ENCODE measurements around the gene PLIN4. TPM values are rescaled to one million over a fixed set of nuclear protein-coding genes. Genes with fewer than 3 reads are reported as not detected.

The PLIN4 gene
- total RNA-seq, 2 experiments from 2014 or later, result 0.13 to 0.32 TPM

DNA sequence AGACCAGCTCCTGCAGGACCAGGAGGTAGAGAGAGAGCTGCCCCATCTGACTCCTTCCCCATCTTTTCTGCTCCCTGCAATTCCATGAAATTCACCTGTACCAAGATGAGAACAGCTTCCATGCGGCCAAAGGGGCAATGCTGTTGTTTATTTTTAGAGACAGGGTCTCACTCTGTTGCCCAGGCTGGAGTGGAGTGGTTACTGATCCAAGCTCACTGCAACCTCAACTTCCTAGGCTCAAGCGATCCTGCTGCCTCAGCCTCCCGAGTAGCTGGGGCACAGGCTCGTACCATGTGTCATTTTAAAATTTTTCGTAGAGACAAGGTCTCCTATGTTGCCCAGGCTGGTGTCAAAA lies 3.6 kb upstream of the PLIN4 start:
- ChIA-PET POLR2A (interaction anchor here (0.6 kb wide), 1 partner anchor 105 kb away, joined by 3 read pairs; no protein-coding TSS in a partner anchor), CTCF (ENCODE audit: unreplicated experiment) (interaction anchor here (0.6 kb wide), 1 partner anchor 102 kb away, joined by 4 read pairs; no protein-coding TSS in a partner anchor)
- Histone ChIP-seq H3K4me2 (ENCODE audit: low read length) (no peak overlapping the region), H4K20me1 (ENCODE audit: insufficient read depth, low read length) (no peaks in the 10 kb centered on the region), H3K27ac (ENCODE audit: low read depth, low read length, poor library complexity, severe bottlenecking) (no peak overlapping the region), H3K9me2 (ENCODE audit: insufficient read depth, low read length) (no peaks in the 10 kb centered on the region), H2AFZ (ENCODE audit: low read length) (no peak overlapping the region), H3K9me3 (ENCODE audit: low read length) (no peaks in the 10 kb centered on the region), H3K4me1 (ENCODE audit: insufficient read depth, low read length, poor library complexity, severe bottlenecking) (no peaks in the 10 kb centered on the region), H3K79me2 (ENCODE audit: insufficient read depth, low read depth, low read length) (no peaks in the 10 kb centered on the region), H3K36me3 (ENCODE audit: insufficient read depth, low read length) (no peaks in the 10 kb centered on the region), H3K4me3 (ENCODE audit: low read depth, low read length, poor library complexity, severe bottlenecking) (no peak overlapping the region)
- BruUV-seq (replicated peaks), result no TSS peak
- TF ChIP-seq EZH2phosphoT487 (IDR thresholded peaks at IDR 0.05; ENCODE audit: borderline replicate concordance, low read depth, low read length), result no peak
- TF ChIP-seq, protein P1, sequence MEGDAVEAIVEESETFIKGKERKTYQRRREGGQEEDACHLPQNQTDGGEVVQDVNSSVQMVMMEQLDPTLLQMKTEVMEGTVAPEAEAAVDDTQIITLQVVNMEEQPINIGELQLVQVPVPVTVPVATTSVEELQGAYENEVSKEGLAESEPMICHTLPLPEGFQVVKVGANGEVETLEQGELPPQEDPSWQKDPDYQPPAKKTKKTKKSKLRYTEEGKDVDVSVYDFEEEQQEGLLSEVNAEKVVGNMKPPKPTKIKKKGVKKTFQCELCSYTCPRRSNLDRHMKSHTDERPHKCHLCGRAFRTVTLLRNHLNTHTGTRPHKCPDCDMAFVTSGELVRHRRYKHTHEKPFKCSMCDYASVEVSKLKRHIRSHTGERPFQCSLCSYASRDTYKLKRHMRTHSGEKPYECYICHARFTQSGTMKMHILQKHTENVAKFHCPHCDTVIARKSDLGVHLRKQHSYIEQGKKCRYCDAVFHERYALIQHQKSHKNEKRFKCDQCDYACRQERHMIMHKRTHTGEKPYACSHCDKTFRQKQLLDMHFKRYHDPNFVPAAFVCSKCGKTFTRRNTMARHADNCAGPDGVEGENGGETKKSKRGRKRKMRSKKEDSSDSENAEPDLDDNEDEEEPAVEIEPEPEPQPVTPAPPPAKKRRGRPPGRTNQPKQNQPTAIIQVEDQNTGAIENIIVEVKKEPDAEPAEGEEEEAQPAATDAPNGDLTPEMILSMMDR (conservative IDR thresholded peaks at IDR 0.05; ENCODE audit: low read length), result no peak
- intact Hi-C loops (cut with micrococcal nuclease; ENCODE audit: unreplicated experiment), result no loop called here
- no peak for DNase-seq (ENCODE audit: low spot score)

DNA sequence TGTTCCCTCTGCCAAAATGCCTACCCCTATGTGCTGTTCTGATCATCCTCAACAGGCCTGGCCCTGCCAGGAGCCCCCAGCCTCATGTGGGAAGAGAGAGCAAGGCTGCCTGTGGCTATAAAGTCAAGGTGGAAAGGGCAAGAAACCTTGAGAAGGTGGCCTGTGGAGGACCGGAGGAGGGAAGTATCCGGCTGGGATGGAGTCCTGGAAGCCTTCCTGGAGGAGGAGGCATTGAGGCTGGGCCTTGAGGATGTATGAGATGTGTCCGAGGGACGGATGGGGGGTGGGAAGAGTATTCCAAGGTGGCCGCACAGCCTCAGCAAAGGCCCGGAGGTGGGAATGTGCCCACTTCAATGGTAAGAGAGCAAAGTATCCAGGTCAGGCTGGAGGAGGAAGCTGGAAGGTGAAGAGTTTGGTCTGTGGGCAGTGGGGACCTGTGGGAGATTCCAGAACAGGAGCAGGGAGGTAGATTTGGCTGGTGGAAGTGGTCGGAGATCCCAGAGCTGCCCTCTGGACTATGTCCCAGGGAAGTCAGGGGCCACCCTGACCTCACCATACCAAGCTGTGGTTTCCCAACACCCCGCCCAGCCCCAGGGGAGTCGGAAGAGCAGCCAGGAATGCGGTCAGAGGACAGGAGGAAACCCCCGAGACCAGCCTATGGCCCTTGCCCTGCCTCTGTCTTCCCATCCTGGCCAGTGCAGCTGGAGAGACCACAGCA lies 3.0 kb upstream of the PLIN4 start:
- no peaks in the 10 kb centered on the region for H3K79me2 ChIP-seq (ENCODE audit: insufficient read depth, low read depth, low read length)
- no peaks in the 10 kb centered on the region for H3K36me3 ChIP-seq (ENCODE audit: insufficient read depth, low read length)
- H2AFZ ChIP-seq (ENCODE audit: low read length), result no peak overlapping the region
- no peak overlapping the region for H3K4me2 ChIP-seq (ENCODE audit: low read length)
- no peak overlapping the region for H3K27ac ChIP-seq (ENCODE audit: low read depth, low read length, poor library complexity, severe bottlenecking)
- ChIA-PET CTCF (ENCODE audit: unreplicated experiment) (interaction anchor here (0.6 kb wide), 1 partner anchor 103 kb away, joined by 4 read pairs; no protein-coding TSS in a partner anchor), POLR2A (no interaction called here)
- no peaks in the 10 kb centered on the region for H3K4me1 ChIP-seq (ENCODE audit: insufficient read depth, low read length, poor library complexity, severe bottlenecking)
- DNase-seq (ENCODE audit: low spot score), result no peak
- no TSS peak for BruUV-seq (replicated peaks)
- intact Hi-C loops (cut with micrococcal nuclease; ENCODE audit: unreplicated experiment), result no loop called here
- no peak overlapping the region for H3K4me3 ChIP-seq (ENCODE audit: low read depth, low read length, poor library complexity, severe bottlenecking)
- H3K9me2 ChIP-seq (ENCODE audit: insufficient read depth, low read length), result no peaks in the 10 kb centered on the region
- H4K20me1 ChIP-seq (ENCODE audit: insufficient read depth, low read length), result no peaks in the 10 kb centered on the region
- no peaks in the 10 kb centered on the region for H3K9me3 ChIP-seq (ENCODE audit: low read length)
- TF ChIP-seq, protein P1 (conservative IDR thresholded peaks at IDR 0.05; ENCODE audit: low read length), result no peak
- TF ChIP-seq EZH2phosphoT487 (IDR thresholded peaks at IDR 0.05; ENCODE audit: borderline replicate concordance, low read depth, low read length), result no peak

DNA sequence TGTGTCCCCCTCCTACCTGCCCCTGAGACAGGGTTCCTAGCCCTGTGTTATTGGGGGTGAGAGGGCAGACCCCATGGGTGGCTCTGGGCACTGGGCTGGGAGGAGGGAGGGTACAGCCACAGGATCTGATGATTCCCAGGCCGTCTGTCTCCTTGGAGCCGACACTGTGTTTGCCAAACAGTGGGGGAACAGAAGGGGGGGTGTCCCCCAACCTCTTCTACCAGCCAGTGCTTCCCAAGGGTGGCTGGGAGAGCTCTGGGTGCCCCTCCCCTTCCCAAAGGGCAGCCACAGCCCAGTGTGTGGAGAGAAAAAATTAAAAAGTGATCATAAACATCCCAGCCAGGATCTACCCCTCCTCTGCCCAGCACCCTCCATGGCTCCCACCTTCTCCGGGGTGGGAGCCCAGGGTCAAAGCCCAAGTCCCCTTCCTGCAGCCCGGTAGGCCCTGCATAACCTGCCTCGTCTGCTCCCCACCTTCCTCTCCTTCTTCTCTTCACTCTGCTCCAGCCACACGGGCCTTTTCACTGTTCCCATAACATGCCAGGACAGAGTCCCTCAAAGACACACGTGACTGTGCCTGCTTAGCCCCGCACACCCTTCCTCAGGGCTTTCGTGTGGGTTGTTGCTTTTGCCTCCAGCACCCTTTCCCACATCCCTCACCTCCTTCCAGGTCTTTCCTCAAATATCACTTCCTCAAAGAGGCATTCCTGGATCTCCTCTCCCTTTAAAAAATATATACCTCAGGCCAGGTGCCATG lies 1.4 kb upstream of the PLIN4 start:
- no peaks in the 10 kb centered on the region for H3K9me2 ChIP-seq (ENCODE audit: insufficient read depth, low read length)
- DNase-seq (ENCODE audit: low spot score), result no peak
- H3K4me3 ChIP-seq (ENCODE audit: low read depth, low read length, poor library complexity, severe bottlenecking), result no peak overlapping the region
- TF ChIP-seq, protein P1 (conservative IDR thresholded peaks at IDR 0.05; ENCODE audit: low read length), result no peak
- no peak for TF ChIP-seq EZH2phosphoT487 (IDR thresholded peaks at IDR 0.05; ENCODE audit: borderline replicate concordance, low read depth, low read length)
- BruUV-seq (replicated peaks), result no TSS peak
- H3K79me2 ChIP-seq (ENCODE audit: insufficient read depth, low read depth, low read length), result no peaks in the 10 kb centered on the region
- intact Hi-C loops (cut with micrococcal nuclease; ENCODE audit: unreplicated experiment), result no loop called here
- POLR2A ChIA-PET, result no interaction called here
- H4K20me1 ChIP-seq (ENCODE audit: insufficient read depth, low read length), result no peaks in the 10 kb centered on the region
- no peak overlapping the region for H2AFZ ChIP-seq (ENCODE audit: low read length)
- H3K4me2 ChIP-seq (ENCODE audit: low read length), result no peak overlapping the region
- H3K36me3 ChIP-seq (ENCODE audit: insufficient read depth, low read length), result no peaks in the 10 kb centered on the region
- H3K4me1 ChIP-seq (ENCODE audit: insufficient read depth, low read length, poor library complexity, severe bottlenecking), result no peaks in the 10 kb centered on the region
- no peaks in the 10 kb centered on the region for H3K9me3 ChIP-seq (ENCODE audit: low read length)
- CTCF ChIA-PET (ENCODE audit: unreplicated experiment), result no interaction called here
- no peak overlapping the region for H3K27ac ChIP-seq (ENCODE audit: low read depth, low read length, poor library complexity, severe bottlenecking)
